AG04450 (cell line): ENCODE measurements around the gene DBF4. TPM values are rescaled to one million over a fixed set of nuclear protein-coding genes. Genes with fewer than 3 reads are reported as not detected.
"Not testable (repeated sequence)": the region's sequence is repeated elsewhere in the genome, so short reads cannot be mapped to it uniquely, and the experiment has no call there.

Source experiments
- CTCF ChIA-PET: fragments of 300-600, 350-600 bp; formaldehyde crosslinking; extraction: SDS; loops from one replicate; lab custom pipeline; 2022; ENCODE audit warnings: antibody characterized with exemption, inconsistent platforms; lab: Charles Lee
- POLR2A ChIA-PET: fragments of 350-600 bp; formaldehyde crosslinking; extraction: SDS; loops from one replicate; lab custom pipeline; 2021; ENCODE audit warnings: antibody characterized with exemption, inconsistent platforms; lab: Yijun Ruan, JAX
- DNase-seq: peaks from one replicate; pipeline ENCODE4 v3.0.0-alpha.2; 2011; ENCODE audit warnings: low read depth, low spot score
- H3K27ac ChIP-seq: one replicate; pipeline ENCODE4 v1.5.1; 2012; ENCODE audit warnings: low read depth, low read length, control low read depth
- H3K27me3 ChIP-seq: one replicate; pipeline ENCODE4 v1.6.0; 2012; ENCODE audit warnings: low read length; ENCODE audit not compliant: control insufficient read depth, insufficient read depth
- H3K4me3 ChIP-seq: 2 replicates; pipeline ENCODE4 v1.5.1; 2011; ENCODE audit warnings: mild to moderate bottlenecking, low read depth, low read length, control low read depth
- H3K9me3 ChIP-seq: 2 replicates; pipeline ENCODE4 v1.5.1; 2012; ENCODE audit warnings: low read length; ENCODE audit not compliant: control insufficient read depth, insufficient read depth
- polyA plus RNA-seq: library from polyadenylated mRNA; depleted of rRNA; stranded (reverse); fragments of >200 nt; gene quantifications from 2 replicates; pipeline ENCODE4 v1.2.3, GENCODE V29; 2011
- TF ChIP-seq, protein P1 (sequence below): IDR thresholded peaks from 2 replicates; pipeline ENCODE4 v1.5.1; 2011; ENCODE audit warnings: low read depth, low read length, control low read depth, inconsistent platforms

Gene DBF4
- polyA plus RNA-seq, 1 experiment, result 8.8 TPM

DNA sequence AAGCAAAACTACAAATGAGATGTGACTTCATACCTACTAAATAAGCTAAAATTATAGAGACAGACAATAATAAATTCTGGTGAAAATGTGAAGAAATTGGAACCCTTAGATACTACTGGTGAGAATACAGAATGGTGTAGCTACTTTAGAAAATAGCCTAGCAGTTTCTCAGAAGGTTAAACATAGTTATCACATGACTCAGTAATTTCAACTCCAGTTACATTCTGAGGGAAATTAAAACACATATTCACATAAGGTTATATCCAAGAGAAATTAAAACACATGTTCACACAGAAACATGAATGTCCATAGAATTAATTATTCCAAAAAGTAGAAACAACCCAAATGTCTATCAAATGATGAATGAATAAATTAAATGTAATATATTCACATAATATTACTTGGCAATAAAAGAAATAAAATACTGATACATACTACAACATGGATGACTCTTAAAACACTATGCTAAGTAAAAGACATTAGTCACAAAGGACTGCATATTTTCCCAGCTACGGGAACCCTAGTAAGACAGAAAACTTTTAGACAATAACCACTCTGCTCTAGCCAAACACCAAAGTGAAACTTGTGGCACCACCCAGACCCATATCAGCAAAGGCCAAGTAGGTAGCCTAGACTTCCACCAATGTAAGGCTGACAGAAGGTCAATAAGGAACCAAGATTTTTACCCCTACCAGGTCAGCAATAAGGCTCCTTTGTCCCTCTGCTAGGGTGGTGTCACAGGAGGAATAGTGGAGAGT is 25.3 kb upstream of the DBF4 start:
- H3K27ac ChIP-seq, result no peak overlapping the region
- TF ChIP-seq, protein P1, sequence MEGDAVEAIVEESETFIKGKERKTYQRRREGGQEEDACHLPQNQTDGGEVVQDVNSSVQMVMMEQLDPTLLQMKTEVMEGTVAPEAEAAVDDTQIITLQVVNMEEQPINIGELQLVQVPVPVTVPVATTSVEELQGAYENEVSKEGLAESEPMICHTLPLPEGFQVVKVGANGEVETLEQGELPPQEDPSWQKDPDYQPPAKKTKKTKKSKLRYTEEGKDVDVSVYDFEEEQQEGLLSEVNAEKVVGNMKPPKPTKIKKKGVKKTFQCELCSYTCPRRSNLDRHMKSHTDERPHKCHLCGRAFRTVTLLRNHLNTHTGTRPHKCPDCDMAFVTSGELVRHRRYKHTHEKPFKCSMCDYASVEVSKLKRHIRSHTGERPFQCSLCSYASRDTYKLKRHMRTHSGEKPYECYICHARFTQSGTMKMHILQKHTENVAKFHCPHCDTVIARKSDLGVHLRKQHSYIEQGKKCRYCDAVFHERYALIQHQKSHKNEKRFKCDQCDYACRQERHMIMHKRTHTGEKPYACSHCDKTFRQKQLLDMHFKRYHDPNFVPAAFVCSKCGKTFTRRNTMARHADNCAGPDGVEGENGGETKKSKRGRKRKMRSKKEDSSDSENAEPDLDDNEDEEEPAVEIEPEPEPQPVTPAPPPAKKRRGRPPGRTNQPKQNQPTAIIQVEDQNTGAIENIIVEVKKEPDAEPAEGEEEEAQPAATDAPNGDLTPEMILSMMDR, result no peak
- POLR2A ChIA-PET, result no interaction called here
- DNase-seq, result no peak
- no peaks in the 10 kb centered on the region for H3K9me3 ChIP-seq
- CTCF ChIA-PET, result no interaction called here
- H3K4me3 ChIP-seq, result no peak overlapping the region
- H3K27me3 ChIP-seq, result no peaks in the 10 kb centered on the region

DNA sequence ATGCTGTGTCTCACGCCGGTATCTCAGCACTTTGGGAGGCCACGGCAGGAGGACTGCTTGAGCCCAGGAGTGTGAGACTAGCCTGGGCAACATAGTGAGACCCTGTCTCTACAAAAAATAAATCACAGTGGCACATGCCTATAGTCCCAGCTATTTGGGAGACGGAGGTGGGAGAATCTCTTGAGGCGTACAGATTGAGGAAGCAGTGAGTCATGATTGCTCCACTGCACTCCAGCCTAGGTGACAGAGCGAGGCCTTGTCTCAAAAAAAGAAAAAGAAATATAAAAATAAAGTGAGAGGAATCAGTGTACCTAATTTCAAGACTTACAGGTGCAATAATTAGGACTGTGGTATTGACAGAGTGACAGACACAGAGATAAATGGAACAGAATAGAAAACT is 24.0 kb upstream of the DBF4 start:
- Histone ChIP-seq H3K27me3 (no peaks in the 10 kb centered on the region), H3K9me3 (no peaks in the 10 kb centered on the region), H3K27ac (no peak overlapping the region), H3K4me3 (no peak overlapping the region)
- CTCF ChIA-PET, result no interaction called here
- TF ChIP-seq, protein P1, result no peak
- POLR2A ChIA-PET, result no interaction called here
- DNase-seq, result no peak

DNA sequence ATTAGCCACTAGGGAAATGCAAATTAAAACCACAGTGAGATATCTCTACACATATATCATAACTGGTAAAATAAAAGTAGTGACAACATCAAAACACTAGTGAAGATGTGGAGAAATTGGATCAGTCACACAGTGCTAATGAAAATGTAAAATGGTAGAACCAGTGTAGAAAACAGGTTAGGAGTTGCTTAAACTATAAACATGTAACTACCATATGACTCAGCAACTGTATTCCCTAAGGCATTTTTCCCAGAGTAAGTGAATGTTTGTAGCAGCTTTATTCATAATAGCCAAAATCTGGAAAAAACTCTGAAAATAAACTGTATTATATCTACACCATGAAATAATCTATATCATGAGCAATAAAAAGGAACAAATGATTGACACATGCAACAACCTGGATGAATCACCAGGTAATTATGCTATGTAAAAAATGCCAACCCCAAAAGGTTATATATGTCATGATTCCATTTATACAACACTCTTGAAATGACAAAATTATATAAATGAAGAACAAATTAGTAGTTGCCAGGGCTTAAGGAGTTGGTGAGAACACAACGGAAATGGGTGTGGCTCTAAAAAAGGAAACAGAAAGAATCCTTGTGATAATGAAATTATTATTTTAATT is 22.9 kb upstream of the DBF4 start:
- H3K27ac ChIP-seq, result no peak overlapping the region
- no peaks in the 10 kb centered on the region for H3K9me3 ChIP-seq
- CTCF ChIA-PET, result no interaction called here
- TF ChIP-seq, protein P1, result no peak
- POLR2A ChIA-PET, result no interaction called here
- H3K4me3 ChIP-seq, result no peak overlapping the region
- DNase-seq, result no peak
- no peaks in the 10 kb centered on the region for H3K27me3 ChIP-seq

DNA sequence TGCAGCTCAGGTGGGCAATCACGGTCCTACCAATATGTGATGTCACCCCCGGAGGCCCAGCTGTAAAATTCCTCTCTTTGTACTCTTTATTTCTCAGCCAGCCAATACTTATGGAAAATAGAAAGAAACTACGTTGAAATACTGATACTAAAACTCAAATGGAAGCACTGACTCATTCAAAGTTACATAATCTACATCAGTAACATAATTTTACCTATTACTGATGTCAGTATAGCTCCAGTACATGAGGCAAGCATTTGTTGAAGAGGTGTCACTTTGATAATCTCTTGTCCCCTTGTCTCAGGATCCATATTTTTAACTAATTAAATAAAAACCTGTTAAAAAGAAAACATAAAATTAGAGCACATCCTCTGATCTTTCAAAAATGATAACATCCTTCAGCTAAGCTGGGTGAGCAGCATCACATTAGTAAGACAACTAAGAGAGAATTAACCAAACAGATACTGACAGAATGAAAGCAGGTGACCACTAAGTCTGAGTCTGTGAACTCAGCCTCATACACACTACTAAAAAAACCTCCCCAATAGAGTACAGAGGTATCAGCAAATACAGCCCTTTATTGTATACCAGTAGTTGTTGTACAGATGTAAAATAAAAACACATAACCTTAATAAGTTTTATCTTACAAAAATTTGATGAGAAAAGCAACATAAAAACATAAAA is 17.7 kb upstream of the DBF4 start:
- ChIA-PET POLR2A (no interaction called here), CTCF (no interaction called here)
- no peak overlapping the region for H3K4me3 ChIP-seq
- TF ChIP-seq, protein P1, result no peak
- DNase-seq, result no peak
- no peaks in the 10 kb centered on the region for H3K27me3 ChIP-seq
- no peaks in the 10 kb centered on the region for H3K9me3 ChIP-seq
- no peak overlapping the region for H3K27ac ChIP-seq

DNA sequence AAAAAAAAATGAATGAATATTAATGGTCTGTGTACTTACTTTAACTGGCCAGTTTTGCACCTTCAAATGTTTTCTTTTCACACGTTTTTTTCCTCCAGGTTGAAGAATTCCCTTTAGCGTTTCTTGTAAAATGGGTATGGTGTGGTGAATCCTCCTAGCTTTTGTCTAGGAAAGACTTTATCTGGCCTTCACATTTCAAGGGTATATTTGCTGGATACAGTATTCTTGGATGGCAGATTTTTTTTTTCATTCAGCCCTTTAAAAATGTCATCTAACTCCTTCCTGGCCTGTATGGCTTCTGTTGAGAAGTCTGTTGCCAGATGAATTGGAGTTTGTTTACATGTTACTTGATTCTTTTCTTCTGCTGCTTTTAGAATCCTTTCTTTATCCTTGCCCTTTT is 10.2 kb upstream of the DBF4 start:
- TF ChIP-seq, protein P1, result no peak
- Histone ChIP-seq H3K9me3 (peaks cover 6% of the 10 kb centered on the region; the same call in 1 of the 2 replicates), H3K27me3 (no peaks in the 10 kb centered on the region), H3K4me3 (no peak overlapping the region), H3K27ac (no peak overlapping the region)
- ChIA-PET POLR2A (no interaction called here), CTCF (no interaction called here)
- DNase-seq, result no peak

DNA sequence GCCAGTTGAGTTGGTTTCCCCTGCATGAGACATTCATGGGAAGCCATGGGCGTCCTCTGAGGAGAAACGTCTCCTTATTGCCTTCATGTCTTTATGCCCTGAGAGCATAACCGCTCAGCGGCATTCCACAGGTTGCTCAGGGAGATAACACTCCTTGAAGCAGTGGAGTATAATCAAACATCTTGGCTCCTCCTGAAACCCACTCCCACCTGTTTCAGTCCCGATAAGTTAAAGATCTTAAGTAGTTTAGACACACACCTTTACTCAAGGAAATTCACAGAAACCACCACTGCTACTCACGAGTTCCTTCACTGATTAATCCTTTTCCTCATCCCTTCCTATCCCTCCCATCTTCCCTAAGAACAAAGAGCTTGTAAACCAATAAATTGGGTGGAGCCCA is 9.8 kb upstream of the DBF4 start:
- H3K27me3 ChIP-seq, CTCF ChIA-PET, H3K4me3 ChIP-seq, DNase-seq, H3K27ac ChIP-seq, H3K9me3 ChIP-seq, POLR2A ChIA-PET: not testable (repeated sequence)
